ENCODE results near the gene MED27. TPM values are rescaled to one million over a fixed set of nuclear protein-coding genes. Genes with fewer than 3 reads are reported as not detected.

Gene MED27
- total RNA-seq, 1 donor from 2014 or later = 27.3 TPM

GRCh38 chr9:131817073-131817472 is 262.6 kb downstream of the MED27 start:
- intact Hi-C loops (cut with micrococcal nuclease) = no loop called here

DNA sequence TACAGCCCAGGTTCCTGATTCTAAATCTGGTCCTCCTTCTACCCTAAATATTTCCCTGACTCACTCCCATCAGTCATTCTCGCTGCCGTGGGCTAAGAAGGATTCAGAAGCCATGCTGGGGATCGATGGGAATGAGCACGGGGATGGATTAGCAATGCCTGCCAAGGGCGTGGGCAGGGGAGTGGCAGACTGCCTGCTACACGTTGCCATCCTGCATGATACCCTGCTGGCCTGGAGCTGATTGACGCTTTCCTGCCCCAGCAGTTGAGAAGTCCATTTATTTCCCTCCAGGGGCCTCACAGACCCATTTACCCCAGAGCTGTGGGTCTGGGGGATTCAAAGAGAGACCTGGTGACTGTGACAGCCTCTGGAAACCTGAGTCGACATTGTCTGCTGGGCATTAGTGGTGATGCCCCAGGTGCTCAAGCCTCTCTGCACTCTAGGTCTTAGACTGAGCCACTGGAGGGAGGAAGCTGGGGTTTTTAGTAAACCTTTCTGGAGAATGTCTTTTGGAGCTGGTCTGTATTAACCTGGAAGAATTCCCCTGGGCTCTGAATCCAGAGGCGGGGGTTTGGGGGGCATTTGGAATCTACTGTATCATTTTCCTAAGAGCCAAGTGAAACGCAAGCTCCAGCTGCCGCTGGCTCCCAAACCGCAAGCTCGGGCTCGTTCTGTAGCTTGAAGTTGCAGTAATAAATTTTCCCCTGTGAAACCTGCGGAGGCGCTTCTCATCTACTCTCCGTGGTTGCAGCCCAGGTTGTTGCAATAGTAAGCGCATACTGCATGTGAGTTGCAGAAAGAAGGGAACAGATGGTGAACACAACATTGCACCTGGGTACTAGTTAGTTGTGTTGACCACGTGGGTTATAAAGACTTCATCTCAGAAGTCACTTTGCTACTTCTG is 263.4 kb downstream of the MED27 start:
- intact Hi-C loops (cut with micrococcal nuclease) = no loop called here

DNA sequence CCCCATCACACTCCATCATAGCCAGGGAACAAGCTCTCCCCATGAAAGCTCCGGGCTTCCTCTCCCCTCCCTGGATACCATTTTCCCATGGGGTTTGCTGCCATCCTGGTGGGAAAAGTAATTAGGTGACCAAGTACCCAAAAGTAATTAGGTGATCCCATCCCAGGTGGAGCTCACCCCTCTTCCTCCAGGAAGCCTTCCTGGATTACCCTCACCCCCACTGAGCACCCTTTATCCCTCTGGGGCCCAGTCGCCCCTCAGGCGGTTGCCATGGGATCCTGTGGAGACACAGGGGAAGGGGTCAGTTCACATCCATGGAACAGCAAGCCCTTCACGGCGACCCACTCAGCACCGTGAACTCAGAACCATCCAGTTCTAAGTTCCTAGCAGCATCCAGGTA is 265.0 kb downstream of the MED27 start:
- intact Hi-C loops (cut with micrococcal nuclease) = no loop called here

DNA sequence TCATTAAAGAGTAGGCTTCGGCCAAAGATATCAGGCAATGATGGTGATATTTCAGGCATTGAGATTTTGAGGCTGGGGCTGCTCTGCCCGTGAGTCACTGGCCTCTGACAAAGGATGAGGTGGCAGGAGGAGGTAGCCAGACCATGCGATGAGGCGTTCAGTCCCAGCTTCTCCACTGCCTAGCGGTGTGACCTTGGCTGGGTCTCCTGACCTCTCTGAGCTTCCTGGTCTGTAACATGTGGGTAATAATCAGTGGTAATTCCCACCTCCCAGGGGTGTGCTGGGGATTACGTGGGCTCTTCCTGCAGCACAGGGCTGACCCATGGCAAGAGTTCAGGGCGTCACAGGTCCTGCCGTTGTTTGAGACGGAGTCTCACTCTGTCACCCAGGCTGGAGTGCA is 266.6 kb downstream of the MED27 start:
- intact Hi-C loops (cut with micrococcal nuclease) = no loop called here

DNA sequence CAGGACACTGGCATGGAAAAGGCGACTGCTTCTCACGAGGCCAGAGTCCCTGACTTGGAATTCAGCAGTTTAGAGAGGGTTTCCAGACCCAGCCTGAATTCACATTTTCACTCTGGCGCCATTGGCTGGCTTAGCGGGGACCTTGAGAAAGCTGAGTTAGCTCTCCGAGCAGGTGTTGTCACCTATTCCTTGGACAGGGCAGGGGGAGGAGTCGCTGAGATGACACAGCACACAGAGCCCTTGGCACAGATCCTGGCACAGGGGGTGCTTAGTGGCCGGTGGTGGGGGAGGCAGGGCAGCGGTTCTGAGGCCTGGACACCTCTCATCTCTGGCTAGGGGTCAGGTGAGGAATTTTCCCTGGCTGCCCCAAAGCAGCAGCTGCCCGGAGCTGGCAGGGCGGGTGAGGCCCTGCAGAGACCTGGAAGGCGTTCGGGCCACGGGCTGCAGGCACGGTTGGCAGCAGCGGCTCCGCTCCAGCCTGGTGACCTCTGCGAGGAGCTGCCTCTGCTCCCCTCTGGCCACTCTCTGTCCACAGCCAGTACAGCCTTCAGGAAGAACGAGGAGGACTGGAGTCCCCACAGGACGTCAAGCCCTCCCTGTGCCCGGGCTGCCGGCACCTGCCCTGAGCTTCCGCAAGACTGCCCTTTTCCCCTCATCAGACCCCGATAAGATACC is 267.4 kb downstream of the MED27 start:
- intact Hi-C loops (cut with micrococcal nuclease) = no loop called here

DNA sequence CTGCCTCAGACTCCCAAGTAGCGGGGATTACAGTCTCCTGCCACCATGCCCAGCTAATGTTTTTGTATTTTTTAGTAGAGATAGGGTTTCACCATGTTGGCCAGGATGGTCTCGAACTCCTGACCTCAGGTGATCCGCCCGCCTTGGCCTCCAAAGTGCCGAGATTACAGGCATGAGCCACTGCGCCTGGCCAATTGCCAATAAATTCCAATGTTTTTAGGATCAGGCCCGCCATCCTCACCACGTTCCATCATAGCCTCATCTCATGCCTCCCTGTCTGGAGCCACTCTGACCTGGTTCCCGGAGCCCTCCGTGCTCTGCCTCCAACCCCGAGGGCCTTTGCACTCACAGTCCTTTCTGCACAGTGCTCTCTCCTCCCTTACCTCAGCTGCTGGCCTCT is 268.3 kb downstream of the MED27 start:
- intact Hi-C loops (cut with micrococcal nuclease) = no loop called here

- intact Hi-C loops (cut with micrococcal nuclease) = no loop called here
Observed at GRCh38 chr9:131810351-131811170, 269.1 kb downstream of the MED27 start.

Other genes starting within 250 kb of the MED27 start
- 4.5 and 5.2 TPM in 2 replicates for gene NTNG2, start 82.2 kb upstream of the MED27 start, total RNA-seq

Measured in T-helper 2 cell treated with Interferon-gamma antibody and Interleukin-4, amounts not matched to agents 100 ng/mL and 5 ng/mL, for 36 hours (primary cell).